Endothelial cell of umbilical vein (primary cell): ENCODE measurements around the gene FRMD6. TPM values are rescaled to one million over a fixed set of nuclear protein-coding genes. Genes with fewer than 3 reads are reported as not detected.
"Not testable (repeated sequence)": the region's sequence is repeated elsewhere in the genome, so short reads cannot be mapped to it uniquely, and the experiment has no call there.

ENCODE experiments used
- BruUV-seq: library from RNA; stranded (reverse); fragments of 400-500 nt; replicated peaks from 2 replicates; lab custom pipeline; 2021; lab: Mats Ljungman, UMichigan
- CTCF ChIA-PET: fragments of 300-600, 350-600 bp; sonication (Branson Sonifier 250); formaldehyde crosslinking; loops from one replicate; lab custom pipeline; 2021; ENCODE audit warnings: antibody characterized with exemption, inconsistent platforms; lab: Charles Lee
- POLR2A ChIA-PET: fragments of 300-600, 350-600 bp; sonication (Branson Sonifier 250); formaldehyde crosslinking; loops from one replicate; lab custom pipeline; 2021; ENCODE audit warnings: antibody characterized with exemption, inconsistent platforms; lab: Charles Lee
- DNase-seq: peaks from one replicate; pipeline ENCODE4 v3.0.0-alpha.2; 2011; ENCODE audit warnings: low read depth, low spot score
- FAIRE-seq: peaks from 2 replicates; lab custom pipeline; 2011; peaks lifted over from hg19 to GRCh38; lab: Jason Lieb, UNC
- H2AFZ ChIP-seq: 2 replicates; pipeline ENCODE4 v1.6.0; 2012; ENCODE audit warnings: low read depth, low read length, control low read depth, inconsistent platforms
- H3K27ac ChIP-seq: 2 replicates; pipeline ENCODE4 v1.5.1; 2011; ENCODE audit warnings: low read depth, mild to moderate bottlenecking, control low read depth, low read length, moderate library complexity; ENCODE audit not compliant: insufficient read depth
- H3K27me3 ChIP-seq, 2 experiments: 2 replicates each; pipeline versions ENCODE4 v1.6.0 to v1.6.1; 2011; ENCODE audit warnings: low read length in 2 of 2, mixed read lengths in 1 of 2; ENCODE audit not compliant: control insufficient read depth in 2 of 2, insufficient read depth in 2 of 2
- H3K36me3 ChIP-seq, 2 experiments: 2 replicates in 1 of 2; 3 replicates in 1 of 2; pipeline ENCODE4 v1.5.1; 2011; ENCODE audit warnings: low read length in 2 of 2, mild to moderate bottlenecking in 1 of 2, moderate library complexity in 1 of 2; ENCODE audit not compliant: control insufficient read depth in 2 of 2, insufficient read depth in 2 of 2; ENCODE audit errors: extremely low read depth in 1 of 2
- H3K4me1 ChIP-seq: 3 replicates; pipeline ENCODE4 v1.5.1; 2011; ENCODE audit warnings: mild to moderate bottlenecking, low read length; ENCODE audit not compliant: control insufficient read depth, insufficient read depth; ENCODE audit errors: extremely low read depth
- H3K4me2 ChIP-seq: 2 replicates; pipeline ENCODE4 v1.6.1; 2011; ENCODE audit warnings: low read length, control low read depth, mixed read lengths; ENCODE audit not compliant: insufficient read depth
- H3K4me3 ChIP-seq, 3 experiments: fragments of 200-600 bp in 1 of 3; sonication (generic), shearing (Covaris generic) in 1 of 3; replicated peaks in 1 of 3; 2 replicates each; pipeline ENCODE4 v1.5.1; 2011 to 2016; ENCODE audit warnings: control low read depth in 3 of 3, low read length in 3 of 3, mild to moderate bottlenecking in 2 of 3, inconsistent platforms in 1 of 3, low read depth in 1 of 3, moderate library complexity in 1 of 3; ENCODE audit not compliant: insufficient read depth in 1 of 3
- H3K79me2 ChIP-seq: 2 replicates; pipeline ENCODE4 v1.6.0; 2012; ENCODE audit warnings: low read length, inconsistent platforms; ENCODE audit not compliant: control insufficient read depth, insufficient read depth
- H3K9ac ChIP-seq: replicated peaks from 2 replicates; pipeline ENCODE3; 2011; ENCODE audit warnings: low read length, control low read depth; ENCODE audit not compliant: insufficient read depth; ENCODE audit errors: extremely low read depth
- H3K9me1 ChIP-seq: replicated peaks from 3 replicates; pipeline ENCODE4 v1.6.0; 2011; ENCODE audit warnings: mild to moderate bottlenecking, low read length; ENCODE audit not compliant: control insufficient read depth, insufficient read depth; ENCODE audit errors: extremely low read depth
- H3K9me3 ChIP-seq: replicated peaks from 2 replicates; pipeline ENCODE4 v1.5.1; 2012; ENCODE audit warnings: low read length, inconsistent platforms; ENCODE audit not compliant: control insufficient read depth, insufficient read depth
- H4K20me1 ChIP-seq: replicated peaks from 2 replicates; pipeline ENCODE3; 2011; ENCODE audit warnings: mild to moderate bottlenecking, low read length; ENCODE audit not compliant: control insufficient read depth, insufficient read depth; ENCODE audit errors: extremely low read depth
- dilution Hi-C: fragments of 300-500 bp; cut with MboI; formaldehyde crosslinking; loops from one replicate; pipeline ENCODE4 v1.15.0; 2019; ENCODE audit warnings: low sequenced_read_pairs; ENCODE audit not compliant: extremely low pct_ligation_motif_present
- intact Hi-C: fragments of 100-400 bp; cut with micrococcal nuclease; formaldehyde crosslinking; loops from one replicate; pipeline ENCODE4 v1.10.0; 2022
- polyA plus RNA-seq, 4 experiments: library from polyadenylated mRNA; depleted of rRNA in 3 of 4; stranded (reverse) in 3 of 4; unstranded in 1 of 4; fragments of >200 nt; gene quantifications; 2 replicates each; pipeline versions ENCODE4 v1.2.1 to v1.2.3, GENCODE V29; 2011 to 2012; ENCODE audit warnings: missing spikeins in 1 of 4
- total RNA-seq: library from RNA; stranded (reverse); gene quantifications from 2 replicates; pipeline ENCODE4 v1.2.3, GENCODE V29; 2021

FRMD6 gene
- total and polyA plus RNA-seq, 2 donors (not counting 3 experiments of a cell fraction or from before 2014, with no cell fraction given) = 69.0 to 97.1 TPM

DNA sequence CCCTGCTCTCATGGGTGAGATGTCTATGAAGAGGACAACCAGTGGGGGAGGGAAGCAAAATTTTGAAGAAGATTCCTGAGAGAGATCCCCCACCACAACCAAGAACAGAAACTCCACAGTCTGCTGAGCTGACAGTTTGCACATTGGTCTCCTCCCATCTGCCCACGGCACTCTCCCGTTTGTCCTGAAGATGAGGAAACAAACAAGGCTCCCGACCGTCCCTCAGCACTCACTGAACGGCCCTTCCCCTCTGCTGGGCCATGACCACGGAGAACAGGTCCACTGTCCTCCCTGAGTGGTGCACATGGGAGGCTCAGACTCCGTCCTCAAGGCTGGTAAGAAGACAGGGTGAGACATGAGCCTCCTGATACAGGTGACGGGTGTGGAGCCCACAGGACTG lies 114.9 kb downstream of the FRMD6 start:
- H3K9me1 ChIP-seq, BruUV-seq, DNase-seq, H3K4me2 ChIP-seq, intact Hi-C loops, POLR2A ChIA-PET, FAIRE-seq, H3K9ac ChIP-seq, H3K36me3 ChIP-seq, H4K20me1 ChIP-seq, CTCF ChIA-PET, dilution Hi-C loops, H3K4me3 ChIP-seq, H2AFZ ChIP-seq, H3K27ac ChIP-seq, H3K79me2 ChIP-seq, H3K27me3 ChIP-seq, H3K9me3 ChIP-seq, H3K4me1 ChIP-seq: not testable (repeated sequence)

DNA sequence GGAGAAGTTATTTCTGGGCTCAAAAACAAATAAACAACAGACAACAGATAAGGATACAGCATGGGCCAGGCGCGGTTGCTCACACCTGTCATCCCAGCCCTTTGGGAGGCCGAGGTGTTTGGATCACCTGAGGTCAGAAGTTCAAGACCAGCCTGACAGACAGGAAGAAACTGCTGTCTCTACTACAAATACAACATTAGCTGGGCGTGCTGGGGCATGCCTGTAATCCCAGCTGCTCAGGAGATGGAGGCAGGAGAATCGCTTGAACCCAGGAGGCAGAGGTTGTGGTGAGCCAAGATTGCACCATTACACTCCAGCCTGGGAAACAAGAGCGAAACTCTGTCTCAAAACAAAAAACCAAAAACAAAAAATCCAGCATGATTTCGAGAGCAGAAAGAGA lies 117.6 kb downstream of the FRMD6 start:
- DNase-seq, BruUV-seq, H3K27ac ChIP-seq, H2AFZ ChIP-seq, H4K20me1 ChIP-seq, H3K4me1 ChIP-seq, H3K4me2 ChIP-seq, POLR2A ChIA-PET, FAIRE-seq, H3K36me3 ChIP-seq, H3K9ac ChIP-seq, H3K9me3 ChIP-seq, H3K27me3 ChIP-seq, intact Hi-C loops, dilution Hi-C loops, H3K79me2 ChIP-seq, H3K4me3 ChIP-seq, H3K9me1 ChIP-seq: not testable (repeated sequence)
- CTCF ChIA-PET = interaction anchor here (0.8 kb wide), 1 partner anchor 10 kb away, joined by 3 read pairs; no protein-coding TSS in a partner anchor
